ENCODE measurements around the gene IL18R1.

DNA sequence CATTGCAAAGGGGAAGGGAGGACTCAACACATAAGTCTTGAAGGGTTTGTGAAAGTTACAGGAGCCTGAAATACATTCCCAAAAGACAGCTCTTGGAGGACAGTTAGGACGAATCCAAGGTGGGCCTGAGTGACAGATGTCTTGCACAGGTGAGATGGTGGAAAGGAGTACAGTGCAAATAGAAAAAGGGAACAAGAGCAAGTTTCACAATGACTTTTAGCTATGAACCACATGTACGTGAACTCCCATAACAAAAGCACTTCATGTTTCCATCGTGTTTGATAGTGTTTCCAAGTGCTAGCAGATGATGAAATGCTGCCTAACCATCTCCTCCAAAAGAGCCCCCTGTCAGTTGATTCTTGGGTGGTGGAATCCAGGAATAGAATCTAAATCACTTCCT lies 69.2 kb downstream of the IL18R1 start:
- TF ChIP-seq, protein P1, sequence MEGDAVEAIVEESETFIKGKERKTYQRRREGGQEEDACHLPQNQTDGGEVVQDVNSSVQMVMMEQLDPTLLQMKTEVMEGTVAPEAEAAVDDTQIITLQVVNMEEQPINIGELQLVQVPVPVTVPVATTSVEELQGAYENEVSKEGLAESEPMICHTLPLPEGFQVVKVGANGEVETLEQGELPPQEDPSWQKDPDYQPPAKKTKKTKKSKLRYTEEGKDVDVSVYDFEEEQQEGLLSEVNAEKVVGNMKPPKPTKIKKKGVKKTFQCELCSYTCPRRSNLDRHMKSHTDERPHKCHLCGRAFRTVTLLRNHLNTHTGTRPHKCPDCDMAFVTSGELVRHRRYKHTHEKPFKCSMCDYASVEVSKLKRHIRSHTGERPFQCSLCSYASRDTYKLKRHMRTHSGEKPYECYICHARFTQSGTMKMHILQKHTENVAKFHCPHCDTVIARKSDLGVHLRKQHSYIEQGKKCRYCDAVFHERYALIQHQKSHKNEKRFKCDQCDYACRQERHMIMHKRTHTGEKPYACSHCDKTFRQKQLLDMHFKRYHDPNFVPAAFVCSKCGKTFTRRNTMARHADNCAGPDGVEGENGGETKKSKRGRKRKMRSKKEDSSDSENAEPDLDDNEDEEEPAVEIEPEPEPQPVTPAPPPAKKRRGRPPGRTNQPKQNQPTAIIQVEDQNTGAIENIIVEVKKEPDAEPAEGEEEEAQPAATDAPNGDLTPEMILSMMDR (IDR thresholded peaks at IDR 0.05) = no peak
- TF ChIP-seq POLR2A (IDR thresholded peaks at IDR 0.05) = no peak
